Tibial nerve (tissue), 3 donors: Measurements from ENCODE around the gene DTL.

Experiments used
- POLR2A ChIP-seq, 2 donors: fragments of 450-650 bp; IDR thresholded peaks; one replicate each; pipeline ENCODE4 v1.6.1; 2017; ENCODE audit warnings: antibody characterized with exemption in 2 of 2, mild to moderate bottlenecking in 2 of 2, moderate library complexity in 2 of 2
- TF ChIP-seq, protein P1 (sequence below), 5 experiments: fragments of 200-600 bp in 3 of 5; fragments of 450-650 bp in 2 of 5; sonication (generic) in 3 of 5; IDR thresholded peaks; one replicate each; pipeline ENCODE4 v1.5.1; 2016 to 2019; ENCODE audit warnings: antibody characterized with exemption in 5 of 5, mild to moderate bottlenecking in 3 of 5, moderate library complexity in 2 of 5

DNA sequence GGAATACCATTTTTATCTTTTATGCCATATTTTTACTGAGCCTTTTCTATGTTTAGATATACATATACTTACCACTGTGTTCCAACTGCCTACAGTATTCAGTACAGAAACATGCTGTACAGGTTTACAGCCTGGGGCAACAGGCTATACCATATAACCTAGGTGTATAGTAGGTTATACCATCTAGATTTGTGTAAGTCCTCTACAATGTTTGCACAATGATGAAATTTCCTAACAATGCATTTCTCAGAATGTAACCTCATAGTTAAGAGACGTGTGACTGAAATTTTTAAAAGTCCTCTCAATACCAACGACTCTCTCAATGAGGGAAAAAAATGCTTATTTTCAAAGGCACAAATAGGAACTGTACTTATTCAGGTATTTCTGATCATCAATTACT, 21.9 kb upstream of the DTL start:
- TF ChIP-seq, protein P1, sequence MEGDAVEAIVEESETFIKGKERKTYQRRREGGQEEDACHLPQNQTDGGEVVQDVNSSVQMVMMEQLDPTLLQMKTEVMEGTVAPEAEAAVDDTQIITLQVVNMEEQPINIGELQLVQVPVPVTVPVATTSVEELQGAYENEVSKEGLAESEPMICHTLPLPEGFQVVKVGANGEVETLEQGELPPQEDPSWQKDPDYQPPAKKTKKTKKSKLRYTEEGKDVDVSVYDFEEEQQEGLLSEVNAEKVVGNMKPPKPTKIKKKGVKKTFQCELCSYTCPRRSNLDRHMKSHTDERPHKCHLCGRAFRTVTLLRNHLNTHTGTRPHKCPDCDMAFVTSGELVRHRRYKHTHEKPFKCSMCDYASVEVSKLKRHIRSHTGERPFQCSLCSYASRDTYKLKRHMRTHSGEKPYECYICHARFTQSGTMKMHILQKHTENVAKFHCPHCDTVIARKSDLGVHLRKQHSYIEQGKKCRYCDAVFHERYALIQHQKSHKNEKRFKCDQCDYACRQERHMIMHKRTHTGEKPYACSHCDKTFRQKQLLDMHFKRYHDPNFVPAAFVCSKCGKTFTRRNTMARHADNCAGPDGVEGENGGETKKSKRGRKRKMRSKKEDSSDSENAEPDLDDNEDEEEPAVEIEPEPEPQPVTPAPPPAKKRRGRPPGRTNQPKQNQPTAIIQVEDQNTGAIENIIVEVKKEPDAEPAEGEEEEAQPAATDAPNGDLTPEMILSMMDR (IDR thresholded peaks at IDR 0.05): no peak
- no peak for TF ChIP-seq POLR2A (IDR thresholded peaks at IDR 0.05)
